HG02973 (cell line): ENCODE data around the gene HOXD9.

Experiments used
- ATAC-seq: cut with Tn5 transposase; IDR thresholded peaks from one replicate; pipeline ENCODE4 v1.9.1; 2021; ENCODE audit warnings: moderate library complexity; ENCODE audit not compliant: unreplicated experiment

The HOXD9 gene

DNA sequence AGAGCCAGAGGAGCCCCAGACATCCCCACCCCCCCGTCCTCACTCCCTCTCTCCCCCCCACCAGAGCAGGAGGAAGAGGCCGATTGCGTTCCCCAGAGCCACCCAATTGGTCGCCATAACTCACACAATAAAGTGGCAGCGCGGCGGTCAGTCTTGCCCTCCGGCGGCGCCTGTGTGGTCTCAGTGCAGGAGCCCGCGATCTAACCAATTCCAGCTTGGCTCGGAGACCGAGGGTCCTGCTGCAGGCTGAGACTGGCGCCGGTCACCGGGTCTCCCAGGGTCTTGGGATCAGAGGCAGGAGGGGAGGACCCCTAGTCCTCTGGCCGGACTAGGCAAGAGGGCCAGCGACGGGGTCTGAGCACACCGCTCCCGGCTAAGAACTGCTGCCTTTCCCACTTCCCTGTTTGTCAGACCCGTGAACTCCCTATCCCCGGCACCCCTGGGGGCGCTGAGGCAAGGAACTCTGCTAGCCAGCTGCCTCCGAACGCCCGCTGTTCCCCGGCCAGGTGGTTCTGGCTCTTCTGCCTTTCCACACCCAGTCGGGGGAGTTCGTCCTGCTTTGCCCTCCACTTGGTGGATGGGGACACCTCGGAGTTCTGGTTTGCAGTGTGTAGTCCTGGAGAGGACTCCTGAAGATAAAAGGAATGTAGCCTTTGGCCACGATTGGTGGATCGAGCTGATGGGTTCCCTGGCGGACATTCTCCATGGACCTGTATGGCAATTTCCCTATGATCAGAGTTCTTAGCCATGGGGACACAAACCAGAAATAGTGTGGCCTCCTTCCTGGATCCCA lies 24.0 kb upstream of the HOXD9 start:
- ATAC-seq, result no peak

DNA sequence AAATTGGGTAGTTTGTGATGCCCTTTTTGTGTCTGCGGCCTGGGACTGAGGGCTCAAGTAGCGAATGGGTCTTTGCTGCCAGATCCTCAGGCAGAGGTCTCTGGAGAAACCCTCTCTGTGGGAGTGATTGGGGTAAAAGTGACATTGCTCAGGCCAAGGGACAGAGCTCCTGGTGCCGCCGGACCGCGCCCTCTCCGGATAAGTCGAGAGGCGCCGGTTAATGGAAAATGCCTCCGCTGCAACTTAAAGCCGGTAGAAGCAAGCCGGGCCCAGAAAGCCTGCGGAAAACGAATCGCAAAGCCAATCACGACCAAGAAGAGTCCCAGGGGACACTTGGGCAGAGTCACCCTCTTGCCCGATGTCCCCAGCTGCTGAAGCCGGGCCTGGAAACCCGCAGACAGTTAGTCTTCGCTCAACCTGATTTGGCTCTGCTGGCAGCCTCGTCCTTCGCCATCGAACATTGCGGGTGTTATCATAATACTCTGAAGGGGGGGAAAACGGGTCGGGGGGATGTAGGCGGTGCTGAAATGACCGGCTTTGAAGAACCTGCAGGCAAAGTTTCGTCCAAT lies 23.3 kb upstream of the HOXD9 start:
- no peak for ATAC-seq

DNA sequence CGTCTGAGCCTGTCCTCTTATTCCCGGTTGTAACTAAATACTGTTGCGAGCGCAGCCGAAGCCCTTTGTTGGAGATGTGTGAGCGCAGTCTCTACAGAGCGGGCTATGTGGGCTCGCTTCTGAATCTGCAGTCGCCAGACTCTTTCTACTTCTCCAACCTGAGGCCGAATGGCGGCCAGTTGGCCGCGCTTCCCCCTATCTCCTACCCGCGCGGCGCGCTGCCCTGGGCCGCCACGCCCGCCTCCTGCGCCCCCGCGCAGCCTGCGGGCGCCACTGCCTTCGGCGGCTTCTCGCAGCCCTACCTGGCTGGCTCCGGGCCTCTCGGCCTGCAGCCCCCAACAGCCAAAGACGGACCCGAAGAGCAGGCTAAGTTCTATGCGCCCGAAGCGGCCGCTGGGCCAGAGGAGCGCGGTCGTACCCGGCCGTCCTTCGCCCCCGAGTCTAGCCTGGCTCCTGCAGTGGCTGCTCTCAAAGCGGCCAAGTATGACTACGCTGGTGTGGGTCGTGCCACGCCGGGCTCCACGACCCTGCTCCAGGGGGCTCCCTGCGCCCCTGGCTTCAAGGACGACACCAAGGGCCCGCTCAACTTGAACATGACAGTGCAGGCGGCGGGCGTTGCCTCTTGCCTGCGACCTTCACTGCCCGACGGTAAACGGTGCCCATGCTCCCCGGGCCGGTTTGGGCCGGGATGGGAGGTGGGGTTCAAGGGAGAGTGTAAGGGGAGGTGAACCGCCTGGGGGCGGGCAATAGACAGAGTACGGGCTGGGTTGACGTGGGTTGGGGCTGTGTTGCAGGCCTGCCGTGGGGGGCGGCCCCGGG lies 22.6 kb upstream of the HOXD9 start, which contains the start of gene HOXD12:
TSS of gene HOXD12 (plus strand) at position 68 of the 819 bp plus-strand sequence. CDS start at position 75, 7 bp downstream.
- ATAC-seq, result no peak

DNA sequence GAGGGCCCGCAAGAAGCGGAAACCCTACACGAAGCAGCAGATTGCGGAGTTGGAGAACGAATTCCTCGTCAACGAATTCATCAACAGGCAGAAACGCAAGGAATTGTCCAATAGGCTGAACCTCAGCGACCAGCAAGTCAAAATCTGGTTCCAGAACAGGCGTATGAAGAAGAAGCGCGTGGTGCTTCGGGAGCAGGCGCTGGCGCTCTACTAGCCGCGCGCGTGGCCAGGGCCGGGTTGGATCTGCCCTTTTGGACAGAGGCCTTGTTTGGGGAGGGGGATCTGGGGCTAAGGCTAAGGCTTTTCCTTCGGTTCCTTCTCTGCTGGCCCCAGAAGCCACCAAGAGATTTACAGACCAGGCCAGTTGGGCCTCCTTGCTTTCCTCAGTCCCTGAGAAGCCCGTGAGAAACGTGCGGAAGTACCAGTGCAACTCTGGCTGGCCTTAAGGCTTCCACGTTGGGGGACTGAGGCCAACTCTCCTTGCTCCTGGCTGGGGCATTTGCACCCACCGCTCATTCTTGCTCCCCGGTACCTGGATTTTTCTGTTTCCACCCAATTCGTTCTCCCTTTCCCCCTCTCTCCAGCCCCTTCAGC lies 21.9 kb upstream of the HOXD9 start:
- no peak for ATAC-seq

DNA sequence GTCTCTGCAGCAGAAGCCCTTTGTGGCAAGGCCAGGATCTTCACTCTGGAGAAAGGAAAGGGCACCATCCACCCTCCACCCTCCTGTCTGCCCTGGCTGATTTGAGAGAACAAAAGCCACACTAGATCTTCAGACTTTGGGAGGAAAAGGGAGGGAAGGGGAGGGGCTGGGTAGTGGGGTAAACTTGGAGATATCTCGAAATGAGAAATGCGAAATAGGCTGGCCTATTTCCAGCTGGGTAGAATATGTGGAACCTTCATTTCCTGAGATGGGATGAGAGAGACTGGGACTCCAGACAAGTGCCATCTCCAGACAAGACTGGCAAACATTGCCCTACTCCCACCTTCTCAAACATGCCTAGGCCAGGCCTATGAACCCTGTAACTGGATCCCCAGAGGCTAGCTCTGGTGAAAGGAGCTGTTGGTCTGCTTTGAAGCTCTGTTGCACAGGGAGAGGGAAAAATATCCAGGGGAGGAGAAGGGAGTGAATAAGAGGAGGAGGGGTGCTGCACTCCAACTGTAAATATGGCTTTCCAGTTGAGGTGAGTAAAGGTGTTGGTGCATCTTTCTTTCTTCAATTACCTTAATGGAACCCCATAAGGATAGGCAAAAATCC lies 21.2 kb upstream of the HOXD9 start:
- no peak for ATAC-seq

DNA sequence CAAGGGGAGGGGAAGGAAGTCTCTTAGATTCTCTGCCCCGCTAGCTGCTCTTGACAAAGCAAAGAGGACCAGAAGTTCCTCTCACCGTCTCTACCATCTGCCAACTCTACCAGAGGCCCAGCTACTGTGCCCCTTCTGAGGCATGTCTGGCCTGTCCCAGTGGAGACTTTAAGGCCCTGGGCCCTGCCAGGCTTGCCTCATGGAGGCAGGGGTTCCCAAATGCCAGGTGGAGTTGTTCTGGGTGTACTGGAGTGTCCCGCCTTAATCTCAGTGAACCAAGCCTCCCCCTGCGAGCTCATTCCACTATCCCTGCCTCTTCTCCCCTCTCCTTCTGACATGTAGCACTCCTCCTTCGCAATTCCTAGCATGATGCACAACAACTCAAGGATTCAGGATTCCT lies 20.7 kb upstream of the HOXD9 start:
- ATAC-seq, result no peak

DNA sequence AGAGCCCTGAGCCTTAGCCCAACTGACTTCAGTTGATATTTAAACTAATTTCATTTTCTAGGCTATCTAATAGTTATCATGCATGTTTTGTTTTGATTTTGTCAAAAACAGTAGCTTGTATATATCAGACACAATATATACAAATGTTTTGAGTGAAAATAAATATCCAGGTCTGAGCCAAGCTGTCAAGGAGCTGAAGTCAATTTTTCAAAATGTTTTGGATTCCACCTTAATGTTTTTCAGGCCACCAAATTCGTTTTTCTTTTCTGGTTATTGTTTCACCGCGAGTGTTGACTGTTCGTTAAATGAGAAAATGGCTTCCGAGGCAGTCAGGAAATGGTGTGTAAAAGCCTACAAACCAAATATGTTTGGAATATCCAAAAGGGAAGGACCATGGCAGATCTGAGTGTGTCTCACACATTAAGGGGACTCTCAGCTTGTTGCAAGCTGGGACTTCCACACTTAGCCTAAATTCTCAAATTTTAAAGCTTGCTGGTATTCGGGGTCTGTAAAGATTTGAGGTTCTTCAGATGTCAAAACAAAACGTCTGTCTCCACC lies 20.1 kb upstream of the HOXD9 start:
- ATAC-seq, result no peak

DNA sequence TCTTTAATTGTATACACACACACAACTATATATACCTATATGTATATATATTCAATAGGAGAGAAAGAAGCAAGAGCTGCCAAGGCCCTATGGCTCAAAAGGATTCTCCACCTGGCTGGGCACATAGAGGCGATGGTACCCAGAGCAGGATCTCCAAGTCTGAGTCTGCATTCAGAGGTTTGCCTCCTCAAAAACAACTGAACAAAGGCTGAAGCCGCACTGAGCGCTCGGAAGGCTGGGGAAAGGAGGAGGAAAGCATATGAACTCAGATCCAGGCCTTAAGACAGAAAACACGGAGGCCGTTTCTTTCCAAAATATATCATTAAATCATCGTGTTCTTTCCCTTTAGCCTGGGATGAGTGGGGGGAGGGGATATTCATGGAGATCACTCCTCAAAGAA lies 19.3 kb upstream of the HOXD9 start:
- no peak for ATAC-seq

DNA sequence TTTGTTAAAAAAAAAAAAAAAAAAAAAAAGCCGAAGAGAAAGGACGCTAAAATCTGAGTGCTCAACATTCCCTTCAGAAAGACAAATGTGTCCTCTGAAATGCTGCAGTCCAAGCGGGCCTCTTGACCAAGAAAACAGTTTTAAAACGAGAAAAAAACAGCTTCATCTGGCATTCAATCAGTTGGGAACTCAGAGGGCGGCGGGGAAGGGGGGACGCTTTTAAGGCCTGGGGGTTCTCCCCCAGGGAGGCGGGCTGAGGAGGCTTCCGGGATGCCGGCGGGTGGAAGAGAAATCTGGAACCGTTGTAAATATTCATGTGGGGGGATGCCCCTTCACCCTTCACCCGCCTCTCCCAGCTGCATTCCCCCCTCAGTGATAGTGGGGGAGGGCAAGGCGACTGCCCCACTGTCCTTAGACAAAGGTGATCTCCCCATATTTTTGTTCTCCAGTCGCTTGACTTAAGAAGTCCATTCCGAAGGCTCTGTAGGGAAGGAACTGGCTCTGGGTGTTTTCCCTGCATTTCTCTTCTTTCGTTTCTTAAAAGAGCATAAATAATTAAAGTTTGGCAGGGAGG lies 18.7 kb upstream of the HOXD9 start:
- ATAC-seq, result no peak

DNA sequence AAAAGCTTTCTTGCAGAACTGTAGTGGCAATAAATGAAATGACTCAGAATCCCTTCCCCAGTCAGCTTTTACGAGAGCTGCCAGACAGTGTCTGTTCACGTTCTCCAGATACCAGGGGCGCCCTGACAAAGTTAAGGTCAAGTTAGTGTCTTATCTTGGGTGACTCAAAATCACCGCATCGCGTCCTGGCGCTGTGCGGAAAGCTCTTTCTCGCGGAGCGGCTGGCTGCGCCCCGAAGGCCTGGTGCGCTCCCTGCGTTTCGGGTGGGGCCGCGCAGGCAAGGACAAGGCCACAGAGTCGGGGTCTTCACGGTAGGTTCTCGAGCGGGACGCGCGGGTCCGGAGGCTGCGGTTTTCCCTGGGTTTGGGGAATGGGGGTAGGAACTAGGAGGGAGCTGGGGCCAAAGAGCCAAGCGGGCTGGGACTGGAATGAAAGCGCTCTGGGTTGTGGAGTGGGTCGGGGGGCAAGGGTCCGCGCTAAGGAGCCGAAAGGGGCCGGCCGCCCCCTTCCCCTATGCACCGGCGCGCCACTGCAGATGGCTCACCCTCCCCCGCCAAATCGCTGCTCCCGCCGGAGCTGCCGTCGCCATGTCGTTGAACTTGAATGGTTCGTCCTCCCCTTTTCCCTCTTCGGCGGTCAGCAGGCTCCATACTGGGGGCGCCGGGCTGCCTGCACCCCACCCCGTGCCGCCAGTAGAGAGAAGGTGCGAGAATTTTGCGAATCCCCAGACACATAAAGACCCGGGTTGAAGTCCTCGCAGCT lies 18.0 kb upstream of the HOXD9 start:
- no peak for ATAC-seq

DNA sequence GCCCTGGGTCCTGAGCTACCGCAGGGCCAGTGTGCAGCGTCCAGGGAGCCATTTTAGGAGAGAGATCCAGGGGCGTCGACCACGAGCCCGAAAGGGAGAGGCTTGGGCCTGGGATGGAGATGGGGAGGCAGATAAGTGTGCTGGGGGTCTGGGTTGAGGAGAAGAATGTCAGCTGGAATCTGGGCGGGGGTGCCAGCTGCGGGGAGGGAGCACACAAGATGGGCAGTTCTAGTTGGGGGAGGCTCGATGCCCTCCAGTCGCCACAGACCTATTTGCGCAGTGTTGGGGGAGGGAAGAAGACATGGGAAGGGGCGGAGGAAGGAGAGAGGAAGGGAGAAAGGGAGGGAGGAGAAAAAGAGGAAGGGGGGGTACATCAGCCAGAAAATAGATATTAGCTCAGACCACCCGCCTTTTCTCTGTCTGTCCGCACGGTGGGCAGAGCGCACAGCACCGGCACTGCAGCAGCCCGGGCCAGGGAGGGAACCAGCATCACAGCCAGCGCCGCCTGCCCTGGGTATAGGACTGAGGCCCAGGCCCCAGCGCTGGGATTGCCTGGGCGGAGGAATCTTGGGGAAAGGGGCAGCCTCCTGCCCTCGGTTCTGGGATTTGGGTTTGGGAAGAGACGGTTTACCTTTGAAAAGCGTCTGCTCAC lies 17.3 kb upstream of the HOXD9 start:
- ATAC-seq, result no peak

DNA sequence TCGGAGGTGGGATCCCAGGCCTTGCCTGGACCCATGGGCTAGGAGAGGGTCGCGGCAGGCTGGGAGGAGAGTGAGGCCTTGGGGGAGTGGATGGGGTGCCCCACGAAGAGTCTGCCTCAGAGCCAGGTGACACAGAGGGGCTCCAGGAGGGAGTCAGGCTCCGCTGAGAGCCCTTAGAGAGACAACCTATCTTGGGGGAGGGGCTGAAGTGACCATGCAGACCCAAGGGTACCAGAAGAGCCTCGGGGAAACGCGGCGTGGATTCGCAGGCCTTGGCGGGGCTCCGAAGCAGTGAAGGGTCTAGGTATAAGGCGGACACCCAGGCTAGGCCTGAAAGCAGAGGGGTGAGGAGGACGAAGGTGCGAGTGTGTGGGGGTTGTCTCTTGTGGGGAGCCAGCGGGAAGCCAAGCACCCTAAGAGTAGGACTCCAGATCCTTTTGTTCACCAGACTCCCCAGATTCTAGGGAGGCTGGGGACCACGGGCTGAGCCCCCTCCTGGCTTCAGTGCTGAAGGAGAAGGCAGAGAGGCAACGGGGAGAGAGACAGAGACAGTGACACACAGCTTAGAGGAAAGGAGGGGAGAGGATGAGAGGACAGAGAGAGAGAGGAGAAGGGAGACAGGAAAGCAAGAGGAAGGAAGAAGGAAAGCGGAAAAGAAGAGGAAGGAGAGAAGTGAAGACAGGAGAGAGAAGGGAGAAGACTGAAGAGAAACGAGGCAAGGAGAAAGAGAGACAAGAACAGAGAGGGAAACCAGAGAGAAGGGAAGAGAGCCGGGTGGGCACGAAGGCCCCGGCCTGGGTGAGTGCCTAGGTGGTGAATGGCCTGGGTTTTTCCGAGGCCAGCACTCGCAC lies 16.6 kb upstream of the HOXD9 start:
- no peak for ATAC-seq

DNA sequence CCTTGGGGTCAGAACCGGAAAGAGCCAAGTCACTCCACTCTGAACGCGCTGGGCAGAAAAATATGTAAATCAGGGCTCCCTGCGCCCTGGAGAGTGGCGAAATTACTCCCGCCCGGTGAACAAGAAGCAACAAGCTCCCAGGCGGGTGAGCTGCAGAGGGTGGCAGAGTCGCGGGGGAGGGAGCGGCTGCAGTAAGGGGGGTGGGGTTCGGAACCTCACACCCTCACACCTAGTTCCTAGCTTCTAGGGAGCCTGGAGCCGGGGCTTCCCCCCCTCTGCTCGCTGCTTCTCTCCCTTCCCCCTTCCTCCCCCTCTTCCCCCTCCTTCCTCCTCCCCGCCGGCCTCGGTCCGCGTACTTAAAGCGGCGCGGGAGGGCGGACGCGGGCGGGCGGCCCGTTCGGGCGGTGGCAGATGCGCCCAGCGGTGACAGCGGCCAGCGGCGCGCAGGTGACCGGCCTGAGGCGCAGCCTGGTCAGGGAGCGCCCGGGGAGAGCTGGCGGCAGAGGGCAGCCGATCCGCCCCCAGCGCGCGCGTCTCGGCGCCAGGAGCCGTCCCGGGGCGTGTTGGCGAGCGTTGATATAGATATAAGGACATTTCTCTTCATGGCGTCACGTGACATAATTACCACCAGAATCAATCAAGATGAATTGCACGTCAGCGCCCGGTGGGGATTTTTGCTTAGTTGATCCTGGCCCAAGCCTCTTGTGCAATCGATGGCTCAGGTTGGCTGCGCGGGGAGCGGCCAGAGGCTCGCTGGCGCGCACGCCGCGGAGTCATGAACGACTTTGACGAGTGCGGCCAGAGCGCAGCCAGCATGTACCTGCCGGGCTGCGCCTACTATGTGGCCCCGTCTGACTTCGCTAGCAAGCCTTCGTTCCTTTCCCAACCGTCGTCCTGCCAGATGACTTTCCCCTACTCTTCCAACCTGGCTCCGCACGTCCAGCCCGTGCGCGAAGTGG lies 15.7 kb upstream of the HOXD9 start, which contains the start of gene HOXD11:
TSS of gene HOXD11 (plus strand) at position 700 of the 959 bp plus-strand sequence. CDS start at position 776, 76 bp downstream.
- ATAC-seq, result no peak

DNA sequence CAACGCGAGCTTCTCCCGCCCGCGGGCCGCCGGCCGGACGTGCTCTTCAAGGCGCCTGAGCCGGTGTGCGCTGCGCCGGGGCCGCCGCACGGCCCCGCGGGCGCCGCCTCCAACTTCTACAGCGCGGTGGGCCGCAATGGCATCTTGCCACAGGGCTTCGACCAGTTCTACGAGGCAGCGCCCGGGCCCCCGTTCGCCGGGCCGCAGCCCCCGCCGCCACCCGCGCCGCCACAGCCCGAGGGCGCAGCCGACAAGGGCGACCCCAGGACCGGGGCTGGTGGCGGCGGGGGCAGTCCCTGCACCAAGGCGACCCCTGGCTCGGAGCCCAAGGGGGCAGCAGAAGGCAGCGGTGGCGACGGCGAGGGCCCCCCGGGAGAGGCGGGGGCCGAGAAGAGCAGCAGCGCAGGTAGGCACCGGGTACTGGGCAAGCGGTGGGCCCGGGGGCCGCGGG lies 14.8 kb upstream of the HOXD9 start:
- no peak for ATAC-seq

DNA sequence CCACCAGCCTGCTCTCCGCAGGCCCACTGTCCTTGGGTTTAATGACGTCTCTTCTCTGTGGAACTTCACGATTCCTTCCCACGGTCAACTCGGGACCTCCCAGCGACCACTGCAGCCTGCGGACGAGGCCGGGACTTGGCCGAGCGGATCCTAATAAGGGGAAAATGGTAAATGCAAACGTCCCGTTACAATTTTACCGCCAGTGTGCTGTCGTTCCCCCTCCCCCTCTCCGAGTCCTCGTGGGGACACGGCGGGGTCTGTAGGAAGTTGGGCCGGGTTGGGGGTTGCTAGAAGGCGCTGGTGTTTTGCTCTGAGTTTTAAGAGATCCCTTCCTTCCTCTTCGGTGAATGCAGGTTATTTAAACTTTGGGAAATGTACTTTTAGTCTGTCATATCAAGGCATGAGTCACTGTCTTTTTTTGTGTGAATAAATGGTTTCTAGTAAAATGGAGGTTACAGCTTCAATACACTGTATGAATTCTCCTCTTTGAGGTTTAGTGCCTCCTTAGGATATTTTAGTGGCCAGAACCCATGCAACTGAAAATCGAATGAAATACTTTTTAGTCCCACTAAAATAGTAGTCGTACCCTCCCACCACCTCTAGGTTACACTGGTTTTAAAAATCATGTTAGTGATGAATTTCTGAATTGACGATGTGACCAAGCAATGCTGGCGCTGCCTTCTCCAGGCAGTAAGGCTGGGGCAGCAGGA lies 13.2 kb upstream of the HOXD9 start:
- no peak for ATAC-seq

DNA sequence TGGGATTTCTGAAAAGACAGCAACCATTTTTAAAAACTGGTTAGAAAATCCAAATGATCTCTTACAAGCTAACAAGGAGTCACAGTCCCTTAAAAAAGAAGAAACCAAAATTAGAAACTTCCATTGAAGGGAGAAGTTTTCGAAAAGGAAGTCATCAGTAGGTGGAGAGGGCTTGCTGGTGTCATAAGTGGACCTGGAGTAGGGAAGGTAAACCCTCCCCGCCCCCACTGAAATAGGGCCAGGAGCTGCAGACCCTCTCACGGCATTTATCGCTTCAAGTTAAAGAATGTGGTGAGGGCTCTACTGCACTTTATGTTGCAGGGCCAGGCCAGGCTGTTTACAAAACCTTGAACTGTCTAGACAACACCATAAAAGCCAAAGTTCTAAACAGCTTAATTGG lies 12.6 kb upstream of the HOXD9 start:
- no peak for ATAC-seq
